Measurements from ENCODE around the gene ZNF501. TPM values are rescaled to one million over a fixed set of nuclear protein-coding genes. Genes with fewer than 3 reads are reported as not detected.
A peak's percentile ranks its signal among the peaks of the same experiment; 100 is the strongest.

ZNF501 gene
- polyA plus RNA-seq, 1 of the 3 experiments (the other 2 are of a cell fraction): 1.5 TPM

DNA sequence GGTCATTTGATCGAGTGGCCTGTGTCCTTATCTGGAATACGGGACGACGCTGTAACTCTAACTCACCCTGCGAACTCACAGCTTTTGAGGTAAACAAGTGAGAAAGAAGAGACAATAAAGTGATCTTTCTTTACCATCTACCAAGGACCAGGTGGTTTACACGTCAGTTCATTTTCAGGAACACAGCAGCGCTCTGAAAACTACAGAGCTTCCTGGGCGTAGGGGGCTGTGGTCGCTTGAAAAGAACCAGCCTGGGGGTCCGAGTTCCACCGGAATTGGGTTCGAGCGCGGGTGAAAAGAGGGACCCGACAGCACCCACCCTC lies 31.6 kb downstream of the ZNF501 start:
- Histone ChIP-seq H2AFZ (ENCODE audit: low read depth) (peak overlapping the region; percentile 82), H3K27ac (ENCODE audit: low read depth in 2 of 2, low read length in 1 of 2) (peak overlapping the region; percentile 53 to 55), H4K20me1 (ENCODE audit: insufficient read depth) (no peaks in the 10 kb centered on the region), H3K27me3 (ENCODE audit: insufficient read depth) (no peaks in the 10 kb centered on the region), H3K9me3 (peaks cover 13% of the 10 kb centered on the region; the same call in 1 of the 2 replicates), H3K9me2 (no peaks in the 10 kb centered on the region), H3K79me2 (ENCODE audit: insufficient read depth) (peaks cover 87% of the 10 kb centered on the region), H3K9ac (peak overlapping the region; percentile 67), H3K36me3 (replicated peaks in 1 of 2; ENCODE audit: control insufficient read depth in 1 of 2, insufficient read depth in 2 of 2, low read length in 1 of 2) (peaks cover 2 to 37% of the 10 kb centered on the region in 2 experiments), H3F3A (replicated peaks; ENCODE audit: insufficient read depth) (peaks cover 7% of the 10 kb centered on the region), H3K4me2 (peak overlapping the region; percentile 80), H3K4me3 (ENCODE audit: low read depth in 2 of 2, low read length in 1 of 2) (peak overlapping the region; percentile 84 to 88), H3K4me1 (ENCODE audit: control insufficient read depth in 1 of 2, insufficient read depth in 2 of 2, low read depth in 1 of 2, low read length in 1 of 2) (peaks cover 0 to 2% of the 10 kb centered on the region in 2 experiments; a peak in 1 of 4 replicates)
- ChIA-PET POLR2A (interaction anchor here (0.9 to 2.0 kb wide), 5 partner anchors 16 to 215 kb away, joined by 3 to 9 read pairs (median 4); partner anchors contain the start of genes EXOSC7, ZDHHC3, ZNF501 and ZNF502), CTCF (no interaction called here)
- peak; percentile 15 for DNase-seq
- WGBS (ENCODE audit: low lambda C conversion rate): 6% methylated on average over 14 of the region's 15 CpGs
- no peak for TF ChIP-seq RAD21 (IDR thresholded peaks at IDR 0.05; ENCODE audit: low read length)
- TF ChIP-seq, protein P1, sequence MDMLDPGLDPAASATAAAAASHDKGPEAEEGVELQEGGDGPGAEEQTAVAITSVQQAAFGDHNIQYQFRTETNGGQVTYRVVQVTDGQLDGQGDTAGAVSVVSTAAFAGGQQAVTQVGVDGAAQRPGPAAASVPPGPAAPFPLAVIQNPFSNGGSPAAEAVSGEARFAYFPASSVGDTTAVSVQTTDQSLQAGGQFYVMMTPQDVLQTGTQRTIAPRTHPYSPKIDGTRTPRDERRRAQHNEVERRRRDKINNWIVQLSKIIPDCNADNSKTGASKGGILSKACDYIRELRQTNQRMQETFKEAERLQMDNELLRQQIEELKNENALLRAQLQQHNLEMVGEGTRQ (IDR thresholded peaks at IDR 0.05; ENCODE audit: borderline replicate concordance, low read depth, low read length): no peak
- no peak for TF ChIP-seq TEAD4 (IDR thresholded peaks at IDR 0.05; ENCODE audit: borderline replicate concordance, insufficient read depth)
- TF ChIP-seq, protein P2, sequence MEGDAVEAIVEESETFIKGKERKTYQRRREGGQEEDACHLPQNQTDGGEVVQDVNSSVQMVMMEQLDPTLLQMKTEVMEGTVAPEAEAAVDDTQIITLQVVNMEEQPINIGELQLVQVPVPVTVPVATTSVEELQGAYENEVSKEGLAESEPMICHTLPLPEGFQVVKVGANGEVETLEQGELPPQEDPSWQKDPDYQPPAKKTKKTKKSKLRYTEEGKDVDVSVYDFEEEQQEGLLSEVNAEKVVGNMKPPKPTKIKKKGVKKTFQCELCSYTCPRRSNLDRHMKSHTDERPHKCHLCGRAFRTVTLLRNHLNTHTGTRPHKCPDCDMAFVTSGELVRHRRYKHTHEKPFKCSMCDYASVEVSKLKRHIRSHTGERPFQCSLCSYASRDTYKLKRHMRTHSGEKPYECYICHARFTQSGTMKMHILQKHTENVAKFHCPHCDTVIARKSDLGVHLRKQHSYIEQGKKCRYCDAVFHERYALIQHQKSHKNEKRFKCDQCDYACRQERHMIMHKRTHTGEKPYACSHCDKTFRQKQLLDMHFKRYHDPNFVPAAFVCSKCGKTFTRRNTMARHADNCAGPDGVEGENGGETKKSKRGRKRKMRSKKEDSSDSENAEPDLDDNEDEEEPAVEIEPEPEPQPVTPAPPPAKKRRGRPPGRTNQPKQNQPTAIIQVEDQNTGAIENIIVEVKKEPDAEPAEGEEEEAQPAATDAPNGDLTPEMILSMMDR (IDR thresholded peaks at IDR 0.05): no peak
- no peak for TF ChIP-seq CHD2 (IDR thresholded peaks at IDR 0.05; ENCODE audit: low read length, partially characterized antibody)
- no peak for TF ChIP-seq JUND (IDR thresholded peaks at IDR 0.05)
- TF ChIP-seq YY1 (IDR thresholded peaks at IDR 0.05; ENCODE audit: low read depth): no peak
- TF ChIP-seq RCOR1 (IDR thresholded peaks at IDR 0.05; ENCODE audit: low read length): no peak
- no peak for TF ChIP-seq FOXJ3 (CRISPR knock-in tag; IDR thresholded peaks at IDR 0.05)
- TF ChIP-seq MXI1 (IDR thresholded peaks at IDR 0.05; ENCODE audit: low read depth, low read length): no peak

DNA sequence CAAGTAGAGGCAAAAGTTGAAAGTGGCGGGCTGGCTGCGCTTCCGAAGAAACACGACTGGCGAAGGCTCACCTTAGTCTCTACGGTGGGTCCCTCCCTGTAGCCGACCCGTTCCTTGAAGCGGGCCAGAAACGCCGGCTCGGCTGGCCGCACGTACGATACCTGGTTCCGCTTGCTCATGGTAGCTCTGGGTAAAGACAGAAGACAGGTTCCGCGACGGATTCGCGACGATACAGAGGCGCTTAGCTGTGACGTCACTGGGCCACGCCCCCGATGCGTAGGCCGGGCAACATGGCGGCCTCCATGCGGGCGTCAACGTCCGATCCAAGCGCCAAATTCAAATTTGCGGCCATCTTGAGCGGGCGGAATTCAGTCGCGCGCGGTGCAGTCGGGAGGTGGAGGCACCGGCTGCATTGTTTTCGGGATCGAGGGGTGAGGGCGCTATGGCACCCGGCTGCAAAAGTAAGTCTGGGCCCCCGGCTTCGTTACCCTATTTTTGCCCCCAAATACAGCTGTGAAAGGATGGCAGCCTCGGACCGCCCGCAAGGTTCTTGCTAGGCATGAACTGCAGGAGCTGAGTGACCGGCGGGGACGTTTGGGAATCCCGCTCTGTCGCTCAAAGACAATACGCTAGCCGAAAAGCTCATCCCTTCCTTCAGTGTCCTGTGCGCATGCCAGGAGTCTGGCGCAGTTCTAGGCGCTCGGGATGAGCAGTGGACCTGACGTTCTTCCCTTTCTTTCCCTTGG lies 32.2 kb downstream of the ZNF501 start, which contains the start of the genes KIAA1143 and KIF15:
TSS of gene KIAA1143 (minus strand) at position 196 of the 746 bp plus-strand sequence. CDS start at position 179, 17 bp downstream.
TSS of gene KIF15 (plus strand) at position 371 of the 746 bp plus-strand sequence. CDS start at position 443, 72 bp downstream.
- peaks cover 88% of the 10 kb centered on the region for H3K79me2 ChIP-seq (ENCODE audit: insufficient read depth)
- H3K9me2 ChIP-seq: no peaks in the 10 kb centered on the region
- H3F3A ChIP-seq (replicated peaks; ENCODE audit: insufficient read depth): peaks cover 7% of the 10 kb centered on the region
- ChIA-PET CTCF (interaction anchor here (0.6 to 1.9 kb wide), 4 partner anchors 11 to 235 kb away, joined by 3 to 7 read pairs (median 3); no protein-coding TSS in a partner anchor), POLR2A (interaction anchor here (0.9 to 2.0 kb wide), 5 partner anchors 15 to 214 kb away, joined by 3 to 9 read pairs (median 4); partner anchors contain the start of genes EXOSC7, ZDHHC3, ZNF501 and ZNF502)
- no peaks in the 10 kb centered on the region for H4K20me1 ChIP-seq (ENCODE audit: insufficient read depth)
- DNase-seq: peak; percentile 91
- peaks cover 2 to 37% of the 10 kb centered on the region in 2 experiments for H3K36me3 ChIP-seq (replicated peaks in 1 of 2; ENCODE audit: control insufficient read depth in 1 of 2, insufficient read depth in 2 of 2, low read length in 1 of 2)
- WGBS (ENCODE audit: low lambda C conversion rate): 1% methylated on average over 33 of the region's 64 CpGs
- peak within 1 kb of the TSS; percentile 84 to 88 for H3K4me3 ChIP-seq (ENCODE audit: low read depth in 2 of 2, low read length in 1 of 2)
- peak within 1 kb of the TSS; percentile 87 for H2AFZ ChIP-seq (ENCODE audit: low read depth)
- H3K4me1 ChIP-seq (ENCODE audit: control insufficient read depth in 1 of 2, insufficient read depth in 2 of 2, low read depth in 1 of 2, low read length in 1 of 2): peaks cover 0 to 2% of the 10 kb centered on the region in 2 experiments; a peak in 1 of 4 replicates
- H3K9me3 ChIP-seq: peaks cover 13% of the 10 kb centered on the region; the same call in 1 of the 2 replicates
- no peaks in the 10 kb centered on the region for H3K27me3 ChIP-seq (ENCODE audit: insufficient read depth)
- peak within 1 kb of the TSS; percentile 80 for H3K4me2 ChIP-seq
- H3K9ac ChIP-seq: peak within 1 kb of the TSS; percentile 67
- peak within 1 kb of the TSS; percentile 55 to 77 for H3K27ac ChIP-seq (ENCODE audit: low read depth in 2 of 2, low read length in 1 of 2)
- TF ChIP-seq CHD2 (IDR thresholded peaks at IDR 0.05; ENCODE audit: low read length, partially characterized antibody) (peak; percentile 94), NRF1 (IDR thresholded peaks at IDR 0.05; ENCODE audit: low read depth, low read length) (no peak), FOXJ3 (CRISPR knock-in tag; IDR thresholded peaks at IDR 0.05) (peak; percentile 13; the same call in 1 of the 2 replicates), ELF1 (IDR thresholded peaks at IDR 0.05) (peak; percentile 73), TEAD4 (IDR thresholded peaks at IDR 0.05; ENCODE audit: borderline replicate concordance, insufficient read depth) (peak; percentile 56), MEF2A (IDR thresholded peaks at IDR 0.05; ENCODE audit: borderline replicate concordance, low read depth) (no peak), YY1 (IDR thresholded peaks at IDR 0.05; ENCODE audit: low read depth) (peak; percentile 100)
- TF ChIP-seq, protein P2 (IDR thresholded peaks at IDR 0.05): peak; percentile 21; the same call in 1 of the 2 replicates
- TF ChIP-seq, protein P3, sequence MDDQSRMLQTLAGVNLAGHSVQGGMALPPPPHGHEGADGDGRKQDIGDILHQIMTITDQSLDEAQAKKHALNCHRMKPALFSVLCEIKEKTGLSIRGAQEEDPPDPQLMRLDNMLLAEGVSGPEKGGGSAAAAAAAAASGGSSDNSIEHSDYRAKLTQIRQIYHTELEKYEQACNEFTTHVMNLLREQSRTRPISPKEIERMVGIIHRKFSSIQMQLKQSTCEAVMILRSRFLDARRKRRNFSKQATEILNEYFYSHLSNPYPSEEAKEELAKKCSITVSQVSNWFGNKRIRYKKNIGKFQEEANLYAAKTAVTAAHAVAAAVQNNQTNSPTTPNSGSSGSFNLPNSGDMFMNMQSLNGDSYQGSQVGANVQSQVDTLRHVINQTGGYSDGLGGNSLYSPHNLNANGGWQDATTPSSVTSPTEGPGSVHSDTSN (IDR thresholded peaks at IDR 0.05): no peak; the same call in 1 of the 2 replicates
- TF ChIP-seq, protein P4, sequence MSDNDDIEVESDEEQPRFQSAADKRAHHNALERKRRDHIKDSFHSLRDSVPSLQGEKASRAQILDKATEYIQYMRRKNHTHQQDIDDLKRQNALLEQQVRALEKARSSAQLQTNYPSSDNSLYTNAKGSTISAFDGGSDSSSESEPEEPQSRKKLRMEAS (IDR thresholded peaks at IDR 0.05; ENCODE audit: low read depth): peak; percentile 98
- TF ChIP-seq, protein P5, sequence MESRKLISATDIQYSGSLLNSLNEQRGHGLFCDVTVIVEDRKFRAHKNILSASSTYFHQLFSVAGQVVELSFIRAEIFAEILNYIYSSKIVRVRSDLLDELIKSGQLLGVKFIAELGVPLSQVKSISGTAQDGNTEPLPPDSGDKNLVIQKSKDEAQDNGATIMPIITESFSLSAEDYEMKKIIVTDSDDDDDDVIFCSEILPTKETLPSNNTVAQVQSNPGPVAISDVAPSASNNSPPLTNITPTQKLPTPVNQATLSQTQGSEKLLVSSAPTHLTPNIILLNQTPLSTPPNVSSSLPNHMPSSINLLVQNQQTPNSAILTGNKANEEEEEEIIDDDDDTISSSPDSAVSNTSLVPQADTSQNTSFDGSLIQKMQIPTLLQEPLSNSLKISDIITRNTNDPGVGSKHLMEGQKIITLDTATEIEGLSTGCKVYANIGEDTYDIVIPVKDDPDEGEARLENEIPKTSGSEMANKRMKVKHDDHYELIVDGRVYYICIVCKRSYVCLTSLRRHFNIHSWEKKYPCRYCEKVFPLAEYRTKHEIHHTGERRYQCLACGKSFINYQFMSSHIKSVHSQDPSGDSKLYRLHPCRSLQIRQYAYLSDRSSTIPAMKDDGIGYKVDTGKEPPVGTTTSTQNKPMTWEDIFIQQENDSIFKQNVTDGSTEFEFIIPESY (IDR thresholded peaks at IDR 0.05; ENCODE audit: borderline replicate concordance, low read depth): peak; percentile 63; the same call in 1 of the 2 replicates
